ENCODE results near the gene SOD2. TPM values are rescaled to one million over a fixed set of nuclear protein-coding genes. Genes with fewer than 3 reads are reported as not detected.
A peak's percentile ranks its signal among the peaks of the same experiment; 100 is the strongest.

Gene SOD2
- total and polyA plus RNA-seq, 2 of the 13 experiments (the other 11 are each of a cell fraction or from before 2014, with no cell fraction given): 304 to 309 TPM

GRCh38 chr6:159692303-159693127 lies 526 bp downstream of the SOD2 start (continued):
- TF ChIP-seq ZXDC (CRISPR knock-in tag; IDR thresholded peaks at IDR 0.05) (no peak; the same call in 1 of the 2 replicates), RCOR2 (CRISPR knock-in tag; IDR thresholded peaks at IDR 0.05) (no peak), MLLT10 (CRISPR knock-in tag; IDR thresholded peaks at IDR 0.05) (no peak), CHD4 (IDR thresholded peaks at IDR 0.05; ENCODE audit: borderline replicate concordance, low read length) (no peak), GATAD1 (CRISPR knock-in tag; IDR thresholded peaks at IDR 0.05) (no peak), ZNF296 (CRISPR knock-in tag; conservative IDR thresholded peaks at IDR 0.05) (no peak), KDM6A (CRISPR knock-in tag; IDR thresholded peaks at IDR 0.05; ENCODE audit: low read depth) (no peak), ZFP62 (CRISPR knock-in tag; IDR thresholded peaks at IDR 0.05) (0 out of 2 replicates have a peak, but pooled peaks have one; percentile 67), ZNF615 (CRISPR knock-in tag; IDR thresholded peaks at IDR 0.05; ENCODE audit: borderline replicate concordance) (no peak), ZNF766 (CRISPR knock-in tag; IDR thresholded peaks at IDR 0.05; ENCODE audit: borderline replicate concordance) (peak; percentile 19; the same call in 1 of the 2 replicates), SKI (IDR thresholded peaks at IDR 0.05; ENCODE audit: partially characterized antibody) (no peak), BORCS8-MEF2B (CRISPR knock-in tag; IDR thresholded peaks at IDR 0.05) (peak; percentile 2; the same call in 1 of the 2 replicates), ZBTB39 (CRISPR knock-in tag; IDR thresholded peaks at IDR 0.05) (no peak), ZNF501 (CRISPR knock-in tag; IDR thresholded peaks at IDR 0.05) (0 out of 2 replicates have a peak, but pooled peaks have one; percentile 41), BCL3 (CRISPR knock-in tag; IDR thresholded peaks at IDR 0.05) (no peak), ZNF496 (CRISPR knock-in tag; IDR thresholded peaks at IDR 0.05; ENCODE audit: insufficient replicate concordance) (no peak), HOXA3 (CRISPR knock-in tag; IDR thresholded peaks at IDR 0.05) (0 out of 2 replicates have a peak, but pooled peaks have one; percentile 34), ZNF367 (CRISPR knock-in tag; IDR thresholded peaks at IDR 0.05; ENCODE audit: borderline replicate concordance) (no peak), ZNF775 (CRISPR knock-in tag; IDR thresholded peaks at IDR 0.05; ENCODE audit: borderline replicate concordance) (no peak)
